HG02884 (cell line): ENCODE data around the gene ADGRV1.
"Not testable (repeated sequence)": the region's sequence is repeated elsewhere in the genome, so short reads cannot be mapped to it uniquely, and the experiment has no call there.

ENCODE experiments used
- ATAC-seq: cut with Tn5 transposase; IDR thresholded peaks from one replicate; pipeline ENCODE4 v1.9.1; 2021; ENCODE audit warnings: mild to moderate bottlenecking, moderate library complexity; ENCODE audit not compliant: unreplicated experiment

The ADGRV1 gene

GRCh38 chr5:90894866-90895420 lies 336.3 kb downstream of the ADGRV1 start:
- no peak for ATAC-seq

- ATAC-seq = no peak
Measured at GRCh38 chr5:90897618-90898017, 339.0 kb downstream of the ADGRV1 start.

GRCh38 chr5:90898326-90899013 lies 339.9 kb downstream of the ADGRV1 start:
- no peak for ATAC-seq

- ATAC-seq = no peak
Measured at GRCh38 chr5:90899014-90899604, 340.5 kb downstream of the ADGRV1 start.

- ATAC-seq = no peak
Measured at GRCh38 chr5:90901261-90901660, 342.7 kb downstream of the ADGRV1 start.

GRCh38 chr5:90902170-90902569 lies 343.6 kb downstream of the ADGRV1 start:
- ATAC-seq = no peak

GRCh38 chr5:90902651-90903386 lies 344.2 kb downstream of the ADGRV1 start:
- no peak for ATAC-seq

- ATAC-seq = no peak
Measured at GRCh38 chr5:90909101-90909503, 350.5 kb downstream of the ADGRV1 start.

- no peak for ATAC-seq
Measured at GRCh38 chr5:90909940-90910339, 351.3 kb downstream of the ADGRV1 start.

- ATAC-seq = no peak
Measured at GRCh38 chr5:90911169-90911568, 352.6 kb downstream of the ADGRV1 start.

GRCh38 chr5:90912476-90912875 lies 353.9 kb downstream of the ADGRV1 start:
- ATAC-seq = no peak

- ATAC-seq = no peak
Measured at GRCh38 chr5:90915393-90915792, 356.8 kb downstream of the ADGRV1 start.

- no peak for ATAC-seq
Measured at GRCh38 chr5:90916947-90917800, 358.6 kb downstream of the ADGRV1 start.

GRCh38 chr5:90917928-90918668 lies 359.5 kb downstream of the ADGRV1 start:
- ATAC-seq = no peak

GRCh38 chr5:90921418-90921973 lies 362.9 kb downstream of the ADGRV1 start:
- ATAC-seq = no peak

- not testable (repeated sequence) for ATAC-seq
Measured at GRCh38 chr5:90924222-90924621, 365.6 kb downstream of the ADGRV1 start.

GRCh38 chr5:90929013-90929839 lies 370.6 kb downstream of the ADGRV1 start:
- not testable (repeated sequence) for ATAC-seq

- no peak for ATAC-seq
Measured at GRCh38 chr5:90930062-90930461, 371.5 kb downstream of the ADGRV1 start.
